HG02973 (cell line): Measurements from ENCODE around the gene BAD.
"Not testable (repeated sequence)": the region's sequence is repeated elsewhere in the genome, so short reads cannot be mapped to it uniquely, and the experiment has no call there.

Source experiments
- ATAC-seq: cut with Tn5 transposase; IDR thresholded peaks from one replicate; pipeline ENCODE4 v1.9.1; 2021; ENCODE audit warnings: moderate library complexity; ENCODE audit not compliant: unreplicated experiment

BAD gene

DNA sequence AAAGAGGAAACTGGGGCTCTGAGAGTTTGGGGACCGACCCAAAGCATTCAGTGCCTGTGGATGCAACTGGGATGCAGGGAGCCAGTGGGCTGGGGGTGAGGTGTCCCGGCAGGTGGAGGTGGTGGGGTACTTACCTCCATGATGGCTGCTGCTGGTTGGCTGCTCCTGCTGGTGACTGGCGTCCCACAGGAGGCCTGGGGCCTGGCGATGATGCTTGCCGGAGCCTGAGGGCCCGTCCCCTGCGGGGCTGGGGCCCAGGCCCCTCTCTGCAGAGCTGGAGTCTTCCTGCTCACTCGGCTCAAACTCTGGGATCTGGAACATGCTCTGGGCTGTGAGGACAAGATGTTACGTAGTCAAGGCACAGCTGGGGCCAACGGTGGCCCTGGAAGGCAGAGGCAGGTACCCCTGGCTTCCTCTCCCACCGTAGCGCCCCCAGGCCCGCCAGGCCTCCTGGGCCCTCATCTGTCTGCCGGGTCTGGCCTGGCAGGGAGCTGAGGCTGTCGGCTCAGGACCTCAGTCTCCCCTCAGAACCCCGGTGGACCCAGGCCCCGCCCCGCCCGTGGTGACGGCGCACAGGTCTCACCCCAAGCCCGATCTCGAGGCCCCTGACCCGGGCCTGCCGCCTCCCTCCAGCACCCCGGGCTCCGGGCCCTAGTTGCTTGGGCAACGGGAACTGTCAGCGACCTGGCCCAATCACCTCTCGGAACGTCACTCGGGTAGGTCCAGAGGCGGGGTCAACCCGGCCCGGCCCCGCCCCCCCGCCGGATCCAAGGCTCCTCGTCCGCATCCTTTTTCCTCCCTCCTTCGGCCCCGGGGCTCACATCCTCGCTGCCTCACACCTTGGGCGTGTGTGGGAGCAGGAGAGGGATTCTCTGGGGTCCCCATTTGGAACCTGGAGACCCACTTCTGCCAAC is at the start of gene BAD:
Gene BAD (minus strand): TSS at position 618 of the 914 bp plus-strand sequence. CDS start 297 bp downstream, at position 321.
- ATAC-seq = peak; percentile 69

DNA sequence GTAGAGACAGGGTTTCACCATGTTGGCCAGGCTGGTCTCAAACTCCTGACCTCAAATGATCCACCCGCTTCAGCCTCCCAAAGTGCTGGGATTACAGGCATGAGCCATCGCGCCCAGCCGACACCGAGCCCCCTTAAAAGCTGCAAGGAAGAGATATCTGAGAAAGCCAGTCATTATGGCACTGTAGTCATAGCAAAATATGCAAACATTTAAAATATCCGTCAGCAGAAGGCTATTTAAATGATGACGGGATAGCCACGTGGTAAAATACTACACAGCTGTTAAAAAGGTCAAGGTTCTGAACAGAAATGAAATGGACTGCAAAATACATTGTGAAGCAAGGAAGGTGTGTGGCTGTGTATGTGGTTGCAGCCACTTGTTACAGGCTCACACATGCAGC is 49.1 kb upstream of the BAD start:
- ATAC-seq = no peak

DNA sequence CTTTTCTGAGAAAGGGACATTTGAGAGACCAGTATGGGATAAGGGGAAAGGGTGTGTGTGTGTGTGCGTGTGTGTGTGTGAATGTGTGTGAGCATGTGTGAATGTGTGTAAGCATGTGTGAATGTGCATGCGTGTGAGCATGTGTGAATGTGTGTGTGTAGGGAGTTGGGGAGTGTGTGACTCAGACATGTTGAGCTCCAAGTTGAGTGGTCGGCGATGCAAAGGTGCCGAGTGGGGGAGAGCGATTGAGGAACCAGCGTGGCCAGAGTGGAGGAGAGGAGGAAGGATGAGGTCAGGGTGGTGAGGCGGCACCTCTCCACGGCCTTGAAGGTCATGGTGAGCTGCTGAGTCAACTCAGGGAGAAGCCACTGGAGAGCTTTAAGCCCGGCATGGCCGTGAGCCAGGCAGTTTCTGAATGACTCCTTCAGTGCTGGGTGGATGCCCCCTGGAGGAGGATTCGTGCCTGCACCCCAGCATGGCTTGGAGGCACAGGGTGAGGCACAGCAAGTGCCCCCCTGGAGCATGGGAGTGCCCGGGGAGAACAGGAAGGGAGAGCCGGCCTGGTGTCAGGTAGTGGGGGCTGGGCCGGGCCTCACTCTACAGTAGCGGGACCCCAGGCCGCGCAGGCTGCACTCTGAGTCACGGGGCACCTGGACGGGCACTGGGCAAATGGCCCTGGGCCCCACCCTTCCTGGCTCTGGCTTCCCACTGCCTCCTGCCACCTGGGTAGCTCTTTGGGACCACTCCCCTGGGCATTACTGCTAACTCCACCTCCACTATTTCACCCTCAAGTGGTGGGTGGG is 47.3 kb upstream of the BAD start:
- ATAC-seq = peak; percentile 48

DNA sequence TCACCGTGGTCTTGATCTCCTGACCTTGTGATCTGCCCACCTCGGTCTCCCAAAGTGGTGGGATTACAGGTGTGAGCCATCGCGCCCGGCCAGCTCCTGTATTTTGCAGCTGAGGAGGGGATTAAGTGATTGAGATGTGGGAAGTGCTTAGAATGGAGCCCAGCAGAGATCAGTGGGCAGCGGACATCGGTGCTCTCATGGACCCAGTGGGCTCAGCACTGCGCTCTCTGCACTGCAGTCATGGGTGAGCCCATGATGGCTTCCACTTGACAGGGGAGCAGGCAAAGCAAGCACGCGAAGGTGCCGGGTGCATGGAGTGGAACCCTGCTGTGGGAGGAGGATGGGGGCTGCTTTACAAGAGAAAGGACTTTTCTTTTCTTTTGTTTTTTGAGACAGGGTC is 46.4 kb upstream of the BAD start:
- ATAC-seq = no peak

- ATAC-seq = no peak
These were observed 43.5 kb upstream of the BAD start for GRCh38 chr11:64327993-64328392.

DNA sequence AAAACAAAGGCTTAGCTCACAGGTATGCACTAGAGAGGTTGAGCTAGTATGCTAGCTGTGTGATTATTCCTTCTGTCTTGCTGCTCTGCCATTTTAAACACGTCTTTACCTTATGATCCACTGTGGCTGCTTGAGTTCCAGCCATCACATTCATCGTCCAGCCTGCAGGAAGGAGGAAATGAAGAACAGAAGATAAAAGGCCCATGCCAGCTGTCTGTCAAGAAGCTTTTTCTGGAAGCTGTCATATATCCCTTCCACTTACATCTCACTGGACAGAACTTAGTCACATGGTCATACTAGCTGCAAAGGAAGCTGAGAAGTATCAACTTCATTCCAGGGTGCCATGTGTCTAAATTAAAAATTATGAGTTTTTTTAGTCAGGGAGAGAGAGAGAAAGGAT is 42.9 kb upstream of the BAD start:
- ATAC-seq = no peak

- no peak for ATAC-seq
These were observed 40.4 kb upstream of the BAD start for GRCh38 chr11:64324692-64325469.

GRCh38 chr11:64323984-64324383 is 39.5 kb upstream of the BAD start:
- ATAC-seq = not testable (repeated sequence)

DNA sequence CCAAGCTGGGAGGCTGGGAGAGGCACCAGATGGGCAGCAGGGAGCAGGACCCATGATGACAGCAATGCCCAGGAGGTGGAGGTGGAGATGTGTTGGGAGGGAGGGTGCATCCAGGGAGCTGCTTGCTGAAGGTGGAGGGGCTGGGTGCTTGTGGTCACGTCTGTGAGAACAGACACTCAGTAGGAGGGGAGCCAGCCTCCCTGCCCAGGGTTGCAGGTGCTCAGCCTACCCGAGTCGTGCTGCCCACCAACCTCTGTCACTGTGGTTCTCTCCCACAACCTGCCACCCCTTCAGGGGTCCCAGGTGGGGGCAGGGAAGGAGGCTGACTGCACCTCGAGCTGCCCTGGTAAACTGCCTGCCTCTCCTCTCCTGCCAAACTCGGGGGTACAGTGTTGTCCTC is 38.9 kb upstream of the BAD start:
- no peak for ATAC-seq

GRCh38 chr11:64322925-64323260 is 38.4 kb upstream of the BAD start:
- no peak for ATAC-seq

DNA sequence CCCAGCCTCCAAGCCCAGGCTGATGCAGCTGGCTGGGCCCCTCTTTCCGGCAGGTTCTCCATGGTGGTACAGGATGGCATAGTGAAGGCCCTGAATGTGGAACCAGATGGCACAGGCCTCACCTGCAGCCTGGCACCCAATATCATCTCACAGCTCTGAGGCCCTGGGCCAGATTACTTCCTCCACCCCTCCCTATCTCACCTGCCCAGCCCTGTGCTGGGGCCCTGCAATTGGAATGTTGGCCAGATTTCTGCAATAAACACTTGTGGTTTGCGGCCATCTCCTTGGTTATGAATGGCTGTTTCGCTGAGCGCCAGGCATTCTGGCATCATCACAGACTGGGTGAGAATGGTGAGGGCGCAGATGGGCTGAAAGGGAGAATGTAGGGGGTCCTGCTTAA is 37.1 kb upstream of the BAD start:
- no peak for ATAC-seq

DNA sequence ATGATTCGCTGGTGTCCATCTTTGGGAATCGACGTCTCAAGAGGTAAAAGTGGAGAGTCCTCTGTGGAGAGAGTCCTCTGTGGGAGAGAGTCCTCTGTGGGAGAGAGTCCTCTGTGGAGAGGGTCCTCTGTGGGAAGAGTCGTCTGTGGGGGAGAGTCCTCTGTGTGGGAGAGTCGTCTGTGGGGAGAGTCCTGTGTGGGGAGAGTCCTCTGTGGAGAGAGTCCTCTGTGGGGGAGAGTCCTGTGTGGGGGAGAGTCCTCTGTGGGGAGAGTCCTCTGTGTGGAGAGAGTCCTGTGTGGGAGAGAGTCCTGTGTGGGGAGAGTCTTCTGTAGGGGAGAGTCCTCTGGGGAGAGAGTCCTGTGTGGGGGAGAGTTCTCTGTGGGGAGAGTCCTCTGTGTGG is 36.6 kb upstream of the BAD start:
- ATAC-seq = no peak

GRCh38 chr11:64320556-64320955 is 36.1 kb upstream of the BAD start:
- no peak for ATAC-seq

- ATAC-seq = no peak
These were observed 34.6 kb upstream of the BAD start for GRCh38 chr11:64318766-64319761.

GRCh38 chr11:64317961-64318765 is 33.7 kb upstream of the BAD start, which contains the start of gene PRDX5:
TSS of gene PRDX5 (plus strand) at chr11:64318121. CDS start at chr11:64318216, 95 bp downstream.
- ATAC-seq = peak; percentile 59

- peak; percentile 50 for ATAC-seq
These were observed 33.0 kb upstream of the BAD start, which contains the start of gene TRMT112 for GRCh38 chr11:64317325-64317960. TSS of gene TRMT112 (minus strand) at chr11:64317559. CDS start at chr11:64317526, 33 bp downstream.

- ATAC-seq = peak; percentile 10
These were observed 32.3 kb upstream of the BAD start for GRCh38 chr11:64316672-64317324.
